HepG2 (cell line): Measurements from ENCODE around the gene ATP6V0E1. TPM values are rescaled to one million over a fixed set of nuclear protein-coding genes. Genes with fewer than 3 reads are reported as not detected.

ENCODE experiments used
- ATAC-seq: fragments of 200-7000 bp; cut with Tn5 transposase; 3 replicates; pipeline ENCODE4 v1.9.1; 2020; ENCODE audit warnings: mild to moderate bottlenecking, moderate library complexity
- BruUV-seq: library from RNA; stranded (reverse); fragments of 400-500 nt; replicated peaks from 2 replicates; lab custom pipeline; 2021; lab: Mats Ljungman, UMichigan
- CTCF ChIA-PET: fragments of 300-600 bp; formaldehyde crosslinking; extraction: SDS; loops from one replicate; lab custom pipeline; 2021; ENCODE audit warnings: low total read pairs, inconsistent platforms, low intra/inter-chr PET ratio; lab: Yijun Ruan, JAX
- POLR2A ChIA-PET: fragments of 350-600 bp; sonication (Branson Sonifier 250); formaldehyde crosslinking; loops from one replicate; lab custom pipeline; 2020; ENCODE audit warnings: antibody characterized with exemption, inconsistent platforms; lab: Yijun Ruan, JAX
- DNase-seq: peaks from one replicate; pipeline ENCODE4 v3.0.0-alpha.2; 2015; ENCODE audit warnings: low spot score
- FAIRE-seq: peaks from 3 replicates; lab custom pipeline; 2011; peaks lifted over from hg19 to GRCh38; lab: Jason Lieb, UNC
- H2AFZ ChIP-seq: one replicate; pipeline ENCODE4 v1.6.1; 2011; ENCODE audit warnings: low read length, inconsistent platforms
- H3K27ac ChIP-seq: fragments of 300-600 bp; 3 replicates; pipeline ENCODE4 v1.8.0; 2011; ENCODE audit warnings: mixed run types, mild to moderate bottlenecking, mixed read lengths, low read length, inconsistent platforms; ENCODE audit not compliant: insufficient read depth; ENCODE audit errors: extremely low read length
- H3K27me3 ChIP-seq, 2 experiments: fragments of 200-600 bp in 1 of 2; 2 replicates in 1 of 2; 3 replicates in 1 of 2; pipeline versions ENCODE4 v1.6.0 to v1.8.0; 2011; ENCODE audit warnings: low read length in 2 of 2, mild to moderate bottlenecking in 2 of 2, moderate library complexity in 2 of 2, inconsistent platforms in 1 of 2; ENCODE audit not compliant: insufficient read depth in 2 of 2, control insufficient read depth in 1 of 2
- H3K36me3 ChIP-seq, 2 experiments: fragments of 200-600 bp in 1 of 2; replicated peaks in 1 of 2; 2 replicates in 1 of 2; 3 replicates in 1 of 2; pipeline versions ENCODE4 v1.5.1 to v1.8.0; 2011; ENCODE audit warnings: low read length in 2 of 2, inconsistent platforms in 1 of 2; ENCODE audit not compliant: insufficient read depth in 2 of 2, control insufficient read depth in 1 of 2
- H3K4me1 ChIP-seq: 2 replicates; pipeline ENCODE4 v1.5.1; 2012; ENCODE audit warnings: low read length, inconsistent platforms; ENCODE audit not compliant: insufficient read depth
- H3K4me2 ChIP-seq: 2 replicates; pipeline ENCODE4 v1.6.0; 2011; ENCODE audit warnings: low read depth, low read length, inconsistent platforms
- H3K4me3 ChIP-seq, 3 experiments: fragments of 200-600 bp in 1 of 3; sonication (generic), shearing (Covaris generic) in 1 of 3; replicated peaks in 1 of 3; 2 replicates each; pipeline ENCODE4 v1.5.1; 2011 to 2016; ENCODE audit warnings: low read length in 3 of 3, inconsistent platforms in 2 of 3, low read depth in 2 of 3, mild to moderate bottlenecking in 2 of 3, control low read depth in 1 of 3, mixed read lengths in 1 of 3; ENCODE audit not compliant: insufficient read depth in 1 of 3
- H3K79me2 ChIP-seq: one replicate; pipeline ENCODE4 v1.6.1; 2011; ENCODE audit warnings: low read length, inconsistent platforms; ENCODE audit not compliant: insufficient read depth
- H3K9ac ChIP-seq: 2 replicates; pipeline ENCODE4 v1.6.0; 2011; ENCODE audit warnings: mild to moderate bottlenecking, low read depth, low read length, inconsistent platforms; ENCODE audit not compliant: insufficient read depth
- H3K9me3 ChIP-seq: 2 replicates; pipeline ENCODE4 v1.5.1; 2012; ENCODE audit warnings: mild to moderate bottlenecking, low read length
- H4K20me1 ChIP-seq: 2 replicates; pipeline ENCODE4 v1.6.0; 2011; ENCODE audit warnings: inconsistent platforms, mild to moderate bottlenecking, low read length, moderate library complexity; ENCODE audit not compliant: insufficient read depth
- ARNT2 ChIP-seq: sonication (generic); formaldehyde crosslinking; IDR thresholded peaks from 2 replicates; pipeline ENCODE4 v1.8.0; 2022; ENCODE audit warnings: mild to moderate bottlenecking, low read depth, missing genetic modification reagents, moderate library complexity
- ATF7 ChIP-seq, 2 experiments: fragments of 450-650 bp in 1 of 2; sonication (generic) in 1 of 2; formaldehyde crosslinking in 1 of 2; IDR thresholded peaks; 2 replicates each; pipeline versions ENCODE4 v1.4.0 to v1.6.1; 2016 to 2020; ENCODE audit warnings: antibody characterized with exemption in 1 of 2, mild to moderate bottlenecking in 1 of 2, missing genetic modification reagents in 1 of 2
- ATRX ChIP-seq: sonication (generic); formaldehyde crosslinking; IDR thresholded peaks from 2 replicates; pipeline ENCODE4 v1.4.0; 2020; ENCODE audit warnings: missing genetic modification reagents, borderline replicate concordance
- ELF3 ChIP-seq: IDR thresholded peaks from 2 replicates; pipeline ENCODE4 v1.6.1; 2016; ENCODE audit warnings: missing genetic modification reagents, missing compliant biosample characterization
- FOSL2 ChIP-seq: sonication (generic); formaldehyde crosslinking; IDR thresholded peaks from 2 replicates; pipeline ENCODE4 v1.4.0; 2020; ENCODE audit warnings: missing genetic modification reagents
- HNF4A ChIP-seq: sonication (generic); formaldehyde crosslinking; IDR thresholded peaks from 2 replicates; pipeline ENCODE4 v1.4.0; 2020; ENCODE audit warnings: missing genetic modification reagents
- HOXA7 ChIP-seq: sonication (generic); formaldehyde crosslinking; IDR thresholded peaks from 2 replicates; pipeline ENCODE4 v1.8.1; 2022; ENCODE audit warnings: mild to moderate bottlenecking, missing genetic modification reagents, moderate library complexity
- PCBP1 ChIP-seq: fragments of 200-400 bp; formaldehyde crosslinking; IDR thresholded peaks from 2 replicates; pipeline ENCODE4 v1.6.1; 2017; ENCODE audit warnings: mild to moderate bottlenecking, low read depth, low read length, borderline replicate concordance
- SMARCE1 ChIP-seq: fragments of 450-650 bp; IDR thresholded peaks from 2 replicates; pipeline ENCODE4 v1.6.1; 2017; ENCODE audit warnings: borderline replicate concordance
- ZNF17 ChIP-seq: sonication (generic); formaldehyde crosslinking; IDR thresholded peaks from 2 replicates; pipeline ENCODE4 v1.5.0; 2020; ENCODE audit warnings: mild to moderate bottlenecking, missing genetic modification reagents
- ZNF256 ChIP-seq: sonication (generic); formaldehyde crosslinking; conservative IDR thresholded peaks from 2 replicates; pipeline ENCODE4 v1.4.0; 2020; ENCODE audit warnings: missing genetic modification reagents
- WGBS: methylation state at CpG from one replicate; pipeline ENCODE4 v1.1.6; 2017; ENCODE audit warnings: low lambda C conversion rate; 5-methylcytosine and 5-hydroxymethylcytosine counted together
- in situ Hi-C: cut with HindIII; loops from 2 replicates; pipeline ENCODE4 v1.10.0; 2017; ENCODE audit warnings: low pct_unique_long_range_greater_than_20kb; ENCODE audit not compliant: extremely low pct_ligation_motif_present
- intact Hi-C: fragments of 100-400 bp; cut with micrococcal nuclease; formaldehyde crosslinking; loops from one replicate; pipeline ENCODE4 v1.10.0; 2022; ENCODE audit not compliant: unreplicated experiment
- polyA plus RNA-seq, 8 experiments: library from polyadenylated mRNA; depleted of rRNA in 3 of 8; stranded (reverse) in 7 of 8; unstranded in 1 of 8; fragments of >200 nt; fragmentation: Illumina TruSeq in 4 of 8; extraction: Trizol in 4 of 8; gene quantifications; 2 replicates each; pipeline versions ENCODE4 v1.2.1 to v1.2.3, GENCODE V29; 2011 to 2016; ENCODE audit warnings: low read depth in 4 of 8, missing spikeins in 1 of 8, mixed read lengths in 1 of 8; ENCODE audit not compliant: insufficient read depth in 1 of 8
- total RNA-seq, 5 experiments: library from RNA; depleted of rRNA; stranded (reverse); fragments of >200 nt; fragmentation: Illumina TruSeq; extraction: Trizol; gene quantifications; 2 replicates each; pipeline ENCODE4 v1.2.3, GENCODE V29; 2016; ENCODE audit warnings: low read depth in 1 of 5
- TF ChIP-seq, protein P1 (sequence below): sonication (generic); formaldehyde crosslinking; IDR thresholded peaks from 2 replicates; pipeline ENCODE4 v1.4.0; 2020; ENCODE audit warnings: missing genetic modification reagents; ENCODE audit errors: not compliant biosample characterization

The ATP6V0E1 gene
- total and polyA plus RNA-seq, 2 of the 13 experiments (the other 11 are each of a cell fraction or from before 2014, with no cell fraction given), result 143 to 215 TPM

DNA sequence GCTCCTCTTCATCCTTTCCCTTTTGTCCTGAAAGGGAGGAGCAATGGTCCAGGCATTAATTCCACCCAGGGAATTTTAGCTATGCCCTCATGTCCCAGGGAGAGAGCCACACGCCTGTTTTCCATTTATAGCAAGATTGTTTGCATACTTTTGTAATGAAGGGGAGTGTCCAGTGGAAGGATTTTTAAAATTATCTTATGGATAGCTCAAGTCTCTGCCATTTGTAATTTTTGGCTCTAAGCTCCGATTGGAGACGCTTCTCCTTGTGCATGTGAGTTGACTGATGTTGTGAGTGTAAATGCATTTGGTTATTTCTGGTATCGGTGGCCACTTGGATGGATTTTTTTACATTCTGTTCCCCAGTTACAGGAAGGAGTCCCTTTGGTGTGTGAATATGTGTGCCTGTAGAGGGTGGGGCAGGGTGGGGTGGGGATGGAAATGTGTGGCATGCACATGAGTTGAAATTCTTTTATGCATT lies 31.5 kb upstream of the ATP6V0E1 start:
- Histone ChIP-seq H3K9me3 (no peaks in the 10 kb centered on the region), H3K27me3 (no peaks in the 10 kb centered on the region), H3K36me3 (peaks cover 9 to 31% of the 10 kb centered on the region in 2 experiments; a peak in 3 of 5 replicates), H4K20me1 (no peaks in the 10 kb centered on the region), H2AFZ (no peak overlapping the region), H3K79me2 (no peaks in the 10 kb centered on the region), H3K4me1 (no peaks in the 10 kb centered on the region), H3K4me2 (no peak overlapping the region), H3K4me3 (no peak overlapping the region), H3K9ac (no peak overlapping the region), H3K27ac (no peak overlapping the region)
- no TSS peak for BruUV-seq
- intact Hi-C loops, result no loop called here
- ChIA-PET CTCF (no interaction called here), POLR2A (no interaction called here)
- in situ Hi-C loops, result no loop called here
- 97% methylated on average over 4 of the region's 4 CpGs for WGBS
- no peak for FAIRE-seq
- no peak for DNase-seq
- TF ChIP-seq, protein P1, sequence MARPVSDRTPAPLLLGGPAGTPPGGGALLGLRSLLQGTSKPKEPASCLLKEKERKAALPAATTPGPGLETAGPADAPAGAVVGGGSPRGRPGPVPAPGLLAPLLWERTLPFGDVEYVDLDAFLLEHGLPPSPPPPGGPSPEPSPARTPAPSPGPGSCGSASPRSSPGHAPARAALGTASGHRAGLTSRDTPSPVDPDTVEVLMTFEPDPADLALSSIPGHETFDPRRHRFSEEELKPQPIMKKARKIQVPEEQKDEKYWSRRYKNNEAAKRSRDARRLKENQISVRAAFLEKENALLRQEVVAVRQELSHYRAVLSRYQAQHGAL (CRISPR knock-in tag), result no peak
- TF ChIP-seq HOXA7, result no peak
- no peak for ATAC-seq

DNA sequence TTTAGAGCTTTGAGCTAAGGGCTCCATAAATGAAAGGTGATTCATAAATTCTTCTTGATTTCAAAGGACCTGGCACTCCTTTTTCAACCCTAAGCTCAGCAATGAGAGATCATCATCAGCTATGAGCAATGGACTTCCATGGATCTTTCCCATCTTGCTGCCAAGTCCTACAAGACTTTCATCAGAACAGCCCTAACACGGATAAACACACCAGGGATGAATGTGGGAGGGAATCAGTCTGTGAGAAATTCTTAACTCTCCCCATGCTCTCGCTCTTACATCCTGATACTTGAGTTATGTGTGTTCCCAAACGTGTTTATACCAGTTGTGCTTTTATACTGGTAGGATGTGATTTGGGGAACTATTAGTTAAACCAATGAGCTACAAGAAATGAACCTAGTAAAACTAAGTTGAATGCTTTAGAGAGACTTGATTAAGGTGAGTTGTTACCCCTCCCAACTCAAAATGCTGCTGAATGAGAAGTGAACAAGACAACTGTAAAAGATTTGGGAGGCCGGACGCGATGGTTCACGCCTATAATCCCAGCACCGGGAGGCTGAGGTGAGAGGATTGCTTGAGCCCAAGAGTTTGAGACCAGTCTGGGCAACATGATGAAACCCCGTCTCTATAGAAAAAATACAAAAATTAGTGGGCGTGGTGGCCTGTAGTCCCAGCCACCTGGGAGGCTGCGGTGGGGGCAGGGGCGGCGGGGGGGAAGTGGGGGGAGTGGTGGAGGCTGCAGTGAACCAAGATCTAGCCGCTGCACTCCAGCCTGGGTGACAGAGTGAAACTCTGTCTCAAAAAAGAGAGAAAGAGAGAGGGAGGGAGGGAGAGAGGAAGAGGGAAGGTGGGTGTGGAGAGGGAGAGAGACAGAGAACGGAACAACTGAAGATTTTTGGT lies 29.5 kb upstream of the ATP6V0E1 start:
- 92% methylated on average over 15 of the region's 15 CpGs for WGBS
- Histone ChIP-seq H3K36me3 (peaks cover 9 to 21% of the 10 kb centered on the region in 2 experiments; a peak in 3 of 5 replicates), H3K27me3 (no peaks in the 10 kb centered on the region), H4K20me1 (no peaks in the 10 kb centered on the region), H3K4me2 (no peak overlapping the region), H3K4me3 (no peak overlapping the region), H2AFZ (no peak overlapping the region), H3K9ac (no peak overlapping the region), H3K4me1 (no peaks in the 10 kb centered on the region), H3K79me2 (no peaks in the 10 kb centered on the region), H3K27ac (no peak overlapping the region), H3K9me3 (no peaks in the 10 kb centered on the region)
- TF ChIP-seq ZNF17 (CRISPR knock-in tag) (no peak), FOSL2 (no peak), ATRX (CRISPR knock-in tag) (no peak), ZNF256 (no peak), ATF7 (IDR thresholded peaks at IDR 0.05) (no peak), ATF7 (CRISPR knock-in tag; IDR thresholded peaks at IDR 0.05) (no peak), ARNT2 (CRISPR knock-in tag) (no peak), ELF3 (CRISPR knock-in tag) (no peak), HNF4A (no peak), SMARCE1 (no peak), PCBP1 (no peak)
- POLR2A ChIA-PET, result no interaction called here
- in situ Hi-C loops, result no loop called here
- ATAC-seq (no peak), DNase-seq (no peak), FAIRE-seq (no peak)
- intact Hi-C loops, result no loop called here
- no TSS peak for BruUV-seq
- CTCF ChIA-PET, result no interaction called here
